Measurements from ENCODE around the gene EFTUD2. TPM values are rescaled to one million over a fixed set of nuclear protein-coding genes. Genes with fewer than 3 reads are reported as not detected.

The EFTUD2 gene
- total and polyA plus RNA-seq, 10 donors: 39.0 to 140 (median 102) TPM

DNA sequence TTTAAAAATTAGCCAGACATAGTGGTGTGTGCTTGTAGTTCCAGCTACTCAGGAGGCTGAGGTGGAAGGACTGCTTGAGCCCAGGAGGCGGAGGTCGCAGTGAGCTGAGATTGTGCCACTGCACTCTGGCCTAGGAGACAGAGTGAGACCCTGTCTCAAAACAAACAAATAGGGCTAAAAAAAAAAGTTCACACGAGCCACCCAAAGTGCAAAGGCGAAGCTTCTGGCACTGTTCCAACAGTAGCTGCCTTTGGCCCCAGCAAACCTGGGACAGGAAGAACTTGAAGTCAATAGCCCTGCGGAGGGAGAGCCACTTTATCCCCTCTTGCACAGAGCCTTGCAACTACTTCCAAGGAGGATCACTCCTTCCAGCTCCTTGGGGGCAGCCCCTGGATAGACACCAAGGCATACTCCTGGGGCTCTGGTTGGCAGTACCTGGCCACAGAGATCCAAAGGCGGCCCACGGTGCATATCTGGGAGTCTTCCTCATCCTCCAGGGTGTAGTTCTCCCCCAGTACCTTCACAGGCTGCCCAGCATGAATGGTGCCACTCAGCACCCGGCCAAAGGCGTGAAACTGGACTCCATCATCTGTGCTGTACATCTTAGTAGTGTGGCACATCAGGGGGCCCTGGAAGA is 36.8 kb downstream of the EFTUD2 start:
- H3K27ac ChIP-seq: peak overlapping the region in 7 of 8 donors; percentile 26 to 71 (median 60)
- TF ChIP-seq POLR2A (IDR thresholded peaks at IDR 0.05) (no peak), POLR2AphosphoS5 (IDR thresholded peaks at IDR 0.05) (no peak)
- TF ChIP-seq, protein P1, sequence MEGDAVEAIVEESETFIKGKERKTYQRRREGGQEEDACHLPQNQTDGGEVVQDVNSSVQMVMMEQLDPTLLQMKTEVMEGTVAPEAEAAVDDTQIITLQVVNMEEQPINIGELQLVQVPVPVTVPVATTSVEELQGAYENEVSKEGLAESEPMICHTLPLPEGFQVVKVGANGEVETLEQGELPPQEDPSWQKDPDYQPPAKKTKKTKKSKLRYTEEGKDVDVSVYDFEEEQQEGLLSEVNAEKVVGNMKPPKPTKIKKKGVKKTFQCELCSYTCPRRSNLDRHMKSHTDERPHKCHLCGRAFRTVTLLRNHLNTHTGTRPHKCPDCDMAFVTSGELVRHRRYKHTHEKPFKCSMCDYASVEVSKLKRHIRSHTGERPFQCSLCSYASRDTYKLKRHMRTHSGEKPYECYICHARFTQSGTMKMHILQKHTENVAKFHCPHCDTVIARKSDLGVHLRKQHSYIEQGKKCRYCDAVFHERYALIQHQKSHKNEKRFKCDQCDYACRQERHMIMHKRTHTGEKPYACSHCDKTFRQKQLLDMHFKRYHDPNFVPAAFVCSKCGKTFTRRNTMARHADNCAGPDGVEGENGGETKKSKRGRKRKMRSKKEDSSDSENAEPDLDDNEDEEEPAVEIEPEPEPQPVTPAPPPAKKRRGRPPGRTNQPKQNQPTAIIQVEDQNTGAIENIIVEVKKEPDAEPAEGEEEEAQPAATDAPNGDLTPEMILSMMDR (IDR thresholded peaks at IDR 0.05 in 8 of 11, conservative IDR thresholded peaks at IDR 0.05 in 3 of 11): no peak
- no peak for DNase-seq
- H3K36me3 ChIP-seq: peaks cover 6 to 100% (median 93%) of the 10 kb centered on the region in 6 donors
- H3K9me3 ChIP-seq: no peaks in the 10 kb centered on the region
- no peaks in the 10 kb centered on the region for H3K27me3 ChIP-seq (replicated peaks in 1 of 7)
- intact Hi-C loops (cut with DNase I; ENCODE audit: low total_unique reads): no loop called here
- peaks cover 0 to 18% (median 1%) of the 10 kb centered on the region in 6 donors for H3K4me1 ChIP-seq
- 83 to 92% (median 89%) methylated on average over 9 of the region's 9 CpGs for WGBS, 5 donors
- no peak overlapping the region for H3K4me3 ChIP-seq

DNA sequence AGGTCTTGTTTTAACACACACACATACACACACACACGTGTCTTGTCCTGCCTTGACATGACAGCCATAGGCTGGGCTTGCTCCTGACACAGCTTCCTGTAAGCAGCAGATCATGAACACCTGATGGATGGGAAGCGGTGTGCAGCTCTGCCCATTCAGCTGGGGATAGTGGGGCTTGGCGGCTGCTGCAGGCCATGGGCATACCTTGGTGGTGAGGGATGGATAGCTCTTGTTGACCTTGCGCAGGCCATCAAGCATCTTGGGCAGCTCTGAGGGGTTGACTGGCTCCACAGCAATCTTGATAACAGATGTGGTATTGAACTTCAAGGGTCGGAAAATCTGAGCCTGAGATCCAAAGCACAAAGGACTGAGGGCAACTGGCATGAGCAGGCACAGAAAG is 39.5 kb downstream of the EFTUD2 start:
- no peak for DNase-seq
- Histone ChIP-seq H3K9me3 (no peaks in the 10 kb centered on the region), H3K27ac (no peak overlapping the region), H3K36me3 (peaks cover 6 to 100% (median 98%) of the 10 kb centered on the region in 6 donors), H3K4me3 (no peak overlapping the region), H3K27me3 (replicated peaks in 1 of 7) (no peaks in the 10 kb centered on the region), H3K4me1 (peaks cover 0 to 18% (median 1%) of the 10 kb centered on the region in 6 donors)
- intact Hi-C loops (cut with DNase I; ENCODE audit: low total_unique reads): no loop called here
- WGBS, 5 donors: 85 to 95% (median 92%) methylated on average over 5 of the region's 5 CpGs
- TF ChIP-seq, protein P1 (IDR thresholded peaks at IDR 0.05 in 8 of 11, conservative IDR thresholded peaks at IDR 0.05 in 3 of 11): no peak
- TF ChIP-seq POLR2A (IDR thresholded peaks at IDR 0.05) (no peak), POLR2AphosphoS5 (IDR thresholded peaks at IDR 0.05) (no peak)

DNA sequence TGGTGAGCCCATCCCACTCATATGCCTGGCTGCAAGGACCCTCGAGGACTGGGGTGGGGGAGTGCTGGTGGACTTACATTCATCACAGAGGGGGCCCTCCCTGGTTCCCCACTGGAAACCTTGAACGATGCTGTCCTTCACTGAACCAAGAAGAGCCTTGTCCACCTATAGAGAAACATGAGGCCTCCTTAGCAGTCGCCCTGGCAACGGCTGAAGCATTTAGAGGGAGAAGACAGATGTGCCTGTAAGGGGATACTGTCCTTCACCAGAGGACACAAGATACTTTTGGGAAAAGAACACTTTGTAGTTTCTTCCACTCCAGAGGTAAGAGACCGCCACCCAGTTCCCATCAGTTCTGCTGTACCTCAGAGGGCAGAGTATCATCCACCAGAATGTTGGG is 45.1 kb downstream of the EFTUD2 start:
- TF ChIP-seq, protein P1 (IDR thresholded peaks at IDR 0.05 in 8 of 11, conservative IDR thresholded peaks at IDR 0.05 in 3 of 11): no peak
- TF ChIP-seq POLR2A (IDR thresholded peaks at IDR 0.05) (no peak), POLR2AphosphoS5 (IDR thresholded peaks at IDR 0.05) (no peak)
- no peaks in the 10 kb centered on the region for H3K27me3 ChIP-seq (replicated peaks in 1 of 7)
- no peak for DNase-seq
- intact Hi-C loops (cut with DNase I; ENCODE audit: low total_unique reads): no loop called here
- WGBS, 5 donors: 91 to 97% (median 94%) methylated on average over 4 to 5 of the region's 5 CpGs
- H3K36me3 ChIP-seq: peaks cover 10 to 100% (median 96%) of the 10 kb centered on the region in 6 donors
- H3K27ac ChIP-seq: no peak overlapping the region
- H3K4me1 ChIP-seq: no peaks in the 10 kb centered on the region
- H3K4me3 ChIP-seq: no peak overlapping the region
- no peaks in the 10 kb centered on the region for H3K9me3 ChIP-seq

DNA sequence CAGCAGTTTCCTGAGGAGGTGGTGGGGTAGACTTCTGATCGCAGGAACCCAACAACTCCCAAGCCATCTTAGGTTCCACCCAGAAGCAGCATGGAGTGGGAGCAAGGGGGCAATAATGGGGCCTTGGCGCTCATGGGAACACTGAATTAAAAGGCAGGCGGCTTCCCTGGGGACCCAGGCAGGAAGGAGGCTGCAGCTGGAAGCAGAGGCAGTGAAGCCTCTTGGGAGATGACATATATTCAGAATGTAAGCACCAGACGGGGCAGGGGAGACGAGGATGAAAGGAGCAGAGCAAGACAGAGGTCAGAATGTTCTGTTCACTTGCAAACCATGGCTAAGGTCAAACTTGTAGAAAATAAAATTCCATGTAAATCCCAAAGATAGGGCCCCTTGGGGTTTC is 48.6 kb downstream of the EFTUD2 start:
- H3K36me3 ChIP-seq: peaks cover 4 to 68% (median 60%) of the 10 kb centered on the region in 6 donors
- intact Hi-C loops (cut with DNase I; ENCODE audit: low total_unique reads): no loop called here
- DNase-seq: no peak
- H3K4me1 ChIP-seq: no peaks in the 10 kb centered on the region
- no peak for TF ChIP-seq POLR2A (IDR thresholded peaks at IDR 0.05)
- TF ChIP-seq, protein P1 (IDR thresholded peaks at IDR 0.05 in 8 of 11, conservative IDR thresholded peaks at IDR 0.05 in 3 of 11): no peak
- TF ChIP-seq POLR2AphosphoS5 (IDR thresholded peaks at IDR 0.05): no peak
- no peaks in the 10 kb centered on the region for H3K27me3 ChIP-seq (replicated peaks in 1 of 7)
- WGBS, 5 donors: 49 to 84% (median 75%) methylated on average over 4 to 5 of the region's 5 CpGs
- no peak overlapping the region for H3K27ac ChIP-seq
- no peaks in the 10 kb centered on the region for H3K9me3 ChIP-seq
- no peak overlapping the region for H3K4me3 ChIP-seq
